GM12801 (cell line): ENCODE measurements around the gene TOR1AIP1.

ENCODE experiments used
- TF ChIP-seq, protein P1 (sequence below): IDR thresholded peaks from one replicate; pipeline ENCODE4 v1.5.1; 2011; ENCODE audit warnings: control low read depth; ENCODE audit not compliant: insufficient read length; ENCODE audit errors: extremely low read depth

TOR1AIP1 gene

GRCh38 chr1:179966551-179966950, 84.5 kb downstream of the TOR1AIP1 start:
- TF ChIP-seq, protein P1, sequence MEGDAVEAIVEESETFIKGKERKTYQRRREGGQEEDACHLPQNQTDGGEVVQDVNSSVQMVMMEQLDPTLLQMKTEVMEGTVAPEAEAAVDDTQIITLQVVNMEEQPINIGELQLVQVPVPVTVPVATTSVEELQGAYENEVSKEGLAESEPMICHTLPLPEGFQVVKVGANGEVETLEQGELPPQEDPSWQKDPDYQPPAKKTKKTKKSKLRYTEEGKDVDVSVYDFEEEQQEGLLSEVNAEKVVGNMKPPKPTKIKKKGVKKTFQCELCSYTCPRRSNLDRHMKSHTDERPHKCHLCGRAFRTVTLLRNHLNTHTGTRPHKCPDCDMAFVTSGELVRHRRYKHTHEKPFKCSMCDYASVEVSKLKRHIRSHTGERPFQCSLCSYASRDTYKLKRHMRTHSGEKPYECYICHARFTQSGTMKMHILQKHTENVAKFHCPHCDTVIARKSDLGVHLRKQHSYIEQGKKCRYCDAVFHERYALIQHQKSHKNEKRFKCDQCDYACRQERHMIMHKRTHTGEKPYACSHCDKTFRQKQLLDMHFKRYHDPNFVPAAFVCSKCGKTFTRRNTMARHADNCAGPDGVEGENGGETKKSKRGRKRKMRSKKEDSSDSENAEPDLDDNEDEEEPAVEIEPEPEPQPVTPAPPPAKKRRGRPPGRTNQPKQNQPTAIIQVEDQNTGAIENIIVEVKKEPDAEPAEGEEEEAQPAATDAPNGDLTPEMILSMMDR = no peak

DNA sequence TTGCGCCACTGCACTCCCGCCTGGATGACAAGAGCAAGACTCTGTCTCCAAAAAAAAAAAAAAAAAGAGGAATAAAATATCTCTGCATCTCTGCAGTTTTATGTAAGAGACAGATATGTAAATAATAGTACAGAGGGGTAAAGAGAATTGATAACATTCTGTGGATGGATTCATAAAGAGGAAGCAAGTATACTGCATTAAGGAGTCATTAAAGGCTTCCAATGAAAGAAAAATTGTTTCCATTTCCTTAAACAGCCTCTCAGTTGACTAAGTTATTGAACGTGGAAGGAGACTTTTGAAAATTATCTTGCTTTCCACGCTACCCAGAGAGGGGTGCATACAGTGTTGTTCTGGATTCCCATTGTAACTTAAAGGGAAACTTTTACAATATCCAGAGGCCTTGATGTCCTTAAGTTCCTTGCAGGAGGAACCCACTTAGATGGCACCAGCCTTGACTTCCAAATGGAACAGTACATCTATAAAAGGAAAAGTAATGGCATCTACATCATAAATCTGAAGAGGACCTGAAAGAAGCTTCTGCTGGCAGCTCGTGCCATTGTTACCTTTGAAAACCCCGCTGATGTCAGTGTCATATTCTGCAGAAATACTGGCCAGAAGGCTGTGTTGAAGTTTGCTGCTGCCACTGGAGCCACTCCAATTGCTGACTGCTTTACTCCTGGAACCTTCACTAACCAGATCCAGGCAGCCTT, 86.4 kb downstream of the TOR1AIP1 start:
- TF ChIP-seq, protein P1 = no peak

DNA sequence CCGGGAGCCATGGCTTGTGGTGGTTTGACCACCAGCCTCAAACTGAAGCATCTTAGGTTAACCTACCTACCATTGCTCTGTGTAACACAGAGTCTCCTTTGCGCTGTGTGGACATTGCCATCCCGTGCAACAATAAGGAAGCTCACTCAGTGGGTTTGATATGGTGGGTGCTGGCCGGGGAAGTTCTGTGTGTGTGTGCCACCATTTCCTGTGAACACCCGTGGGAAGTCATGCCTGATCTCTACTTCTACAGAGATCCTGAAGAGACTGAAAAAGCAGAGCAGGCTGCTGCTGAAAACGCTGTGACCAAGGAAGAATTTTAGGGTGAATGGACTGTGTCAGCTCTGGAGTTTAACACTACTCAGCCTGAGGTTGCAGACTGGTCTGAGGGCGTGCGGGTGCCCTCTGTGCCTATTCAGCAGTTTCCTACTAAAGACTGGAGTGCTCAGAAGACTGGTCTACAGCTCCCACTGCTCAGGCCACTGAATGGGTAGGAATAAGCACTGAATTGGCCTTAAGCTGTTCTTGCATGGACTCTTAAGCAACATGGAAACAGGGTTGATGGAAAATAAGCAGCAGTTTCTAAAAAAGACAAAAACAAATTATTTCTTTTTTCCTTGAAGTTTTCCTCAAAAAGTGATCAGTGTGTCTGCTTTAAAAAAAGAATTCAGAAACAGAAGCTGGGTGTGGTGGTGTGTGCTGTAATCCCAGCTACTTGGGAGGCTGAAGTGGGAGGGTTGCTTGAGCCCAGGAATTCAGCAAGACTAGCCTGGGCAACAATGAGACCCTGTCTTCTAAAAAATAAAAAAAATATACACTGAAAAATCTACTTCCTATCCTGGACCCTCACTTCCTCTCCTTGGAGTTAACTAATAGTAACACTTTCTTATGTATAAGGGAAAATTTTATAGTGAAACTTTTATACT, 87.2 kb downstream of the TOR1AIP1 start:
- TF ChIP-seq, protein P1 = no peak
